Endothelial cell of umbilical vein (primary cell): ENCODE results near the gene TDRKH. TPM values are rescaled to one million over a fixed set of nuclear protein-coding genes. Genes with fewer than 3 reads are reported as not detected.

Source experiments
- BruUV-seq: library from RNA; stranded (reverse); fragments of 400-500 nt; replicated peaks from 2 replicates; lab custom pipeline; 2021; lab: Mats Ljungman, UMichigan
- CTCF ChIA-PET: fragments of 300-600, 350-600 bp; sonication (Branson Sonifier 250); formaldehyde crosslinking; loops from one replicate; lab custom pipeline; 2021; ENCODE audit warnings: antibody characterized with exemption, inconsistent platforms; lab: Charles Lee
- POLR2A ChIA-PET: fragments of 300-600, 350-600 bp; sonication (Branson Sonifier 250); formaldehyde crosslinking; loops from one replicate; lab custom pipeline; 2021; ENCODE audit warnings: antibody characterized with exemption, inconsistent platforms; lab: Charles Lee
- DNase-seq: peaks from one replicate; pipeline ENCODE4 v3.0.0-alpha.2; 2011; ENCODE audit warnings: low read depth, low spot score
- FAIRE-seq: peaks from 2 replicates; lab custom pipeline; 2011; peaks lifted over from hg19 to GRCh38; lab: Jason Lieb, UNC
- H2AFZ ChIP-seq: 2 replicates; pipeline ENCODE4 v1.6.0; 2012; ENCODE audit warnings: low read depth, low read length, control low read depth, inconsistent platforms
- H3K27ac ChIP-seq: 2 replicates; pipeline ENCODE4 v1.5.1; 2011; ENCODE audit warnings: low read depth, mild to moderate bottlenecking, control low read depth, low read length, moderate library complexity; ENCODE audit not compliant: insufficient read depth
- H3K27me3 ChIP-seq, 2 experiments: 2 replicates each; pipeline versions ENCODE4 v1.6.0 to v1.6.1; 2011; ENCODE audit warnings: low read length in 2 of 2, mixed read lengths in 1 of 2; ENCODE audit not compliant: control insufficient read depth in 2 of 2, insufficient read depth in 2 of 2
- H3K36me3 ChIP-seq, 2 experiments: 2 replicates in 1 of 2; 3 replicates in 1 of 2; pipeline ENCODE4 v1.5.1; 2011; ENCODE audit warnings: low read length in 2 of 2, mild to moderate bottlenecking in 1 of 2, moderate library complexity in 1 of 2; ENCODE audit not compliant: control insufficient read depth in 2 of 2, insufficient read depth in 2 of 2; ENCODE audit errors: extremely low read depth in 1 of 2
- H3K4me1 ChIP-seq: 3 replicates; pipeline ENCODE4 v1.5.1; 2011; ENCODE audit warnings: mild to moderate bottlenecking, low read length; ENCODE audit not compliant: control insufficient read depth, insufficient read depth; ENCODE audit errors: extremely low read depth
- H3K4me2 ChIP-seq: 2 replicates; pipeline ENCODE4 v1.6.1; 2011; ENCODE audit warnings: low read length, control low read depth, mixed read lengths; ENCODE audit not compliant: insufficient read depth
- H3K4me3 ChIP-seq, 3 experiments: fragments of 200-600 bp in 1 of 3; sonication (generic), shearing (Covaris generic) in 1 of 3; replicated peaks in 1 of 3; 2 replicates each; pipeline ENCODE4 v1.5.1; 2011 to 2016; ENCODE audit warnings: control low read depth in 3 of 3, low read length in 3 of 3, mild to moderate bottlenecking in 2 of 3, inconsistent platforms in 1 of 3, low read depth in 1 of 3, moderate library complexity in 1 of 3; ENCODE audit not compliant: insufficient read depth in 1 of 3
- H3K79me2 ChIP-seq: 2 replicates; pipeline ENCODE4 v1.6.0; 2012; ENCODE audit warnings: low read length, inconsistent platforms; ENCODE audit not compliant: control insufficient read depth, insufficient read depth
- H3K9ac ChIP-seq: replicated peaks from 2 replicates; pipeline ENCODE3; 2011; ENCODE audit warnings: low read length, control low read depth; ENCODE audit not compliant: insufficient read depth; ENCODE audit errors: extremely low read depth
- H3K9me1 ChIP-seq: replicated peaks from 3 replicates; pipeline ENCODE4 v1.6.0; 2011; ENCODE audit warnings: mild to moderate bottlenecking, low read length; ENCODE audit not compliant: control insufficient read depth, insufficient read depth; ENCODE audit errors: extremely low read depth
- H3K9me3 ChIP-seq: replicated peaks from 2 replicates; pipeline ENCODE4 v1.5.1; 2012; ENCODE audit warnings: low read length, inconsistent platforms; ENCODE audit not compliant: control insufficient read depth, insufficient read depth
- H4K20me1 ChIP-seq: replicated peaks from 2 replicates; pipeline ENCODE3; 2011; ENCODE audit warnings: mild to moderate bottlenecking, low read length; ENCODE audit not compliant: control insufficient read depth, insufficient read depth; ENCODE audit errors: extremely low read depth
- EZH2 ChIP-seq: IDR thresholded peaks from 2 replicates; pipeline ENCODE4 v1.6.1; 2012; ENCODE audit warnings: borderline replicate concordance, low read depth, mild to moderate bottlenecking, moderate library complexity, low read length, inconsistent platforms; ENCODE audit not compliant: severe bottlenecking
- FOS ChIP-seq: IDR thresholded peaks from 2 replicates; pipeline ENCODE4 v1.6.1; 2011; ENCODE audit warnings: mild to moderate bottlenecking, low read length, moderate library complexity, borderline replicate concordance; ENCODE audit not compliant: insufficient read depth
- GATA2 ChIP-seq: IDR thresholded peaks from 2 replicates; pipeline ENCODE4 v1.7.0; 2011; ENCODE audit warnings: low read depth, mild to moderate bottlenecking, moderate library complexity, mixed read lengths, low read length; ENCODE audit not compliant: insufficient read length, insufficient read depth
- JUN ChIP-seq: IDR thresholded peaks from 2 replicates; pipeline ENCODE4 v1.6.1; 2011; ENCODE audit warnings: borderline replicate concordance, low read depth; ENCODE audit not compliant: insufficient read length, insufficient read depth
- MAX ChIP-seq: IDR thresholded peaks from 2 replicates; pipeline ENCODE4 v1.6.1; 2011; ENCODE audit not compliant: insufficient read depth, insufficient read length
- MYC ChIP-seq: IDR thresholded peaks from one replicate; pipeline ENCODE4 v1.6.1; 2011; ENCODE audit warnings: mild to moderate bottlenecking, low read depth, low read length
- POLR2A ChIP-seq: IDR thresholded peaks from 2 replicates; pipeline ENCODE4 v1.6.1; 2012; ENCODE audit warnings: low read depth, mild to moderate bottlenecking, control low read depth, low read length
- POLR2AphosphoS5 ChIP-seq: IDR thresholded peaks from 2 replicates; pipeline ENCODE4 v1.6.1; 2012; ENCODE audit warnings: low read depth, mild to moderate bottlenecking, control low read depth, low read length, moderate library complexity; ENCODE audit not compliant: insufficient read depth
- dilution Hi-C: fragments of 300-500 bp; cut with MboI; formaldehyde crosslinking; loops from one replicate; pipeline ENCODE4 v1.15.0; 2019; ENCODE audit warnings: low sequenced_read_pairs; ENCODE audit not compliant: extremely low pct_ligation_motif_present
- intact Hi-C: fragments of 100-400 bp; cut with micrococcal nuclease; formaldehyde crosslinking; loops from one replicate; pipeline ENCODE4 v1.10.0; 2022
- polyA plus RNA-seq, 4 experiments: library from polyadenylated mRNA; depleted of rRNA in 3 of 4; stranded (reverse) in 3 of 4; unstranded in 1 of 4; fragments of >200 nt; gene quantifications; 2 replicates each; pipeline versions ENCODE4 v1.2.1 to v1.2.3, GENCODE V29; 2011 to 2012; ENCODE audit warnings: missing spikeins in 1 of 4
- total RNA-seq: library from RNA; stranded (reverse); gene quantifications from 2 replicates; pipeline ENCODE4 v1.2.3, GENCODE V29; 2021
- TF ChIP-seq, protein P1 (sequence below), 2 donors: IDR thresholded peaks; 1 replicate in 1 of 2; 2 replicates in 1 of 2; pipeline ENCODE4 v1.5.1; 2011; ENCODE audit warnings: low read length in 2 of 2, mild to moderate bottlenecking in 2 of 2, moderate library complexity in 2 of 2, control low read depth in 1 of 2, inconsistent platforms in 1 of 2, low read depth in 1 of 2; ENCODE audit not compliant: insufficient read depth in 1 of 2; ENCODE audit errors: extremely low read depth in 1 of 2

Gene TDRKH
- total and polyA plus RNA-seq, 2 donors (not counting 3 experiments of a cell fraction or from before 2014, with no cell fraction given), result 3.9 to 9.6 TPM

- ChIA-PET CTCF (interaction anchor here (2.0 kb wide), 1 partner anchor 15 kb away, joined by 7 read pairs; no protein-coding TSS in a partner anchor), POLR2A (interaction anchor here (0.6 to 0.7 kb wide), 2 partner anchors 39 to 89 kb away, joined by 3 to 5 read pairs; no protein-coding TSS in a partner anchor)
- DNase-seq (no peak), FAIRE-seq (no peak)
- Histone ChIP-seq H3K9ac (no peak overlapping the region), H3K27ac (no peak overlapping the region), H3K4me1 (no peaks in the 10 kb centered on the region), H3K9me1 (no peaks in the 10 kb centered on the region), H2AFZ (no peak overlapping the region), H3K4me3 (no peak overlapping the region), H3K36me3 (no peaks in the 10 kb centered on the region), H3K4me2 (no peak overlapping the region), H3K79me2 (no peaks in the 10 kb centered on the region), H4K20me1 (no peaks in the 10 kb centered on the region), H3K27me3 (peaks cover 0 to 3% of the 10 kb centered on the region in 2 experiments), H3K9me3 (no peaks in the 10 kb centered on the region)
- no TSS peak for BruUV-seq
- no peak for TF ChIP-seq MYC
- TF ChIP-seq GATA2, result no peak
- TF ChIP-seq POLR2A, result no peak
- TF ChIP-seq EZH2, result no peak
- TF ChIP-seq FOS, result no peak
- TF ChIP-seq JUN, result no peak
- TF ChIP-seq, protein P1, sequence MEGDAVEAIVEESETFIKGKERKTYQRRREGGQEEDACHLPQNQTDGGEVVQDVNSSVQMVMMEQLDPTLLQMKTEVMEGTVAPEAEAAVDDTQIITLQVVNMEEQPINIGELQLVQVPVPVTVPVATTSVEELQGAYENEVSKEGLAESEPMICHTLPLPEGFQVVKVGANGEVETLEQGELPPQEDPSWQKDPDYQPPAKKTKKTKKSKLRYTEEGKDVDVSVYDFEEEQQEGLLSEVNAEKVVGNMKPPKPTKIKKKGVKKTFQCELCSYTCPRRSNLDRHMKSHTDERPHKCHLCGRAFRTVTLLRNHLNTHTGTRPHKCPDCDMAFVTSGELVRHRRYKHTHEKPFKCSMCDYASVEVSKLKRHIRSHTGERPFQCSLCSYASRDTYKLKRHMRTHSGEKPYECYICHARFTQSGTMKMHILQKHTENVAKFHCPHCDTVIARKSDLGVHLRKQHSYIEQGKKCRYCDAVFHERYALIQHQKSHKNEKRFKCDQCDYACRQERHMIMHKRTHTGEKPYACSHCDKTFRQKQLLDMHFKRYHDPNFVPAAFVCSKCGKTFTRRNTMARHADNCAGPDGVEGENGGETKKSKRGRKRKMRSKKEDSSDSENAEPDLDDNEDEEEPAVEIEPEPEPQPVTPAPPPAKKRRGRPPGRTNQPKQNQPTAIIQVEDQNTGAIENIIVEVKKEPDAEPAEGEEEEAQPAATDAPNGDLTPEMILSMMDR (IDR thresholded peaks at IDR 0.05; ENCODE audit: extremely low read depth in 1 of 2, insufficient read depth in 1 of 2, low read depth in 1 of 2, low read length in 2 of 2), result no peak
- no peak for TF ChIP-seq POLR2AphosphoS5
- no peak for TF ChIP-seq MAX
- dilution Hi-C loops (no loop called here), intact Hi-C loops (no loop called here)
Observed at GRCh38 chr1:151817353-151817730, 27.0 kb upstream of the TDRKH start.
